MM.1S (cell line): ENCODE data around the gene POLA2.

Experiments
- DNase-seq: peaks from one replicate; pipeline ENCODE4 v3.0.0-alpha.2; 2015
- H2AFZ ChIP-seq: fragments of 300-600 bp; sonication (generic); 2 replicates; pipeline ENCODE4 v1.6.0; 2016; ENCODE audit warnings: antibody characterized with exemption, low read length
- H3F3A ChIP-seq: fragments of 300-600 bp; sonication (generic); 2 replicates; pipeline ENCODE4 v1.6.1; 2016; ENCODE audit warnings: mild to moderate bottlenecking, antibody characterized with exemption, low read length, moderate library complexity, mixed read lengths; ENCODE audit not compliant: insufficient read depth
- H3K27ac ChIP-seq: fragments of 300-600 bp; sonication (generic); 2 replicates; pipeline ENCODE4 v1.5.1; 2016; ENCODE audit warnings: mild to moderate bottlenecking, low read length
- H3K27me3 ChIP-seq: fragments of 300-600 bp; sonication (generic); replicated peaks from 2 replicates; pipeline ENCODE4 v1.6.0; 2016; ENCODE audit warnings: low read length; ENCODE audit not compliant: insufficient read depth
- H3K36me3 ChIP-seq: fragments of 300-600 bp; sonication (generic); replicated peaks from 2 replicates; pipeline ENCODE4 v1.6.1; 2016; ENCODE audit warnings: mild to moderate bottlenecking, low read length, mixed read lengths; ENCODE audit not compliant: insufficient read depth
- H3K4me1 ChIP-seq: fragments of 300-600 bp; sonication (generic); 2 replicates; pipeline ENCODE4 v1.6.1; 2016; ENCODE audit warnings: low read length, mixed read lengths
- H3K4me2 ChIP-seq: fragments of 300-600 bp; sonication (generic); 2 replicates; pipeline ENCODE4 v1.6.0; 2016; ENCODE audit warnings: low read depth, low read length
- H3K4me3 ChIP-seq: fragments of 300-600 bp; sonication (generic); 2 replicates; pipeline ENCODE4 v1.5.1; 2016; ENCODE audit warnings: low read length, mixed read lengths
- H3K79me2 ChIP-seq: fragments of 300-600 bp; sonication (generic); 2 replicates; pipeline ENCODE4 v1.6.1; 2016; ENCODE audit warnings: mixed run types, low read length, mixed read lengths
- H3K9ac ChIP-seq: fragments of 300-600 bp; sonication (generic); 2 replicates; pipeline ENCODE4 v1.6.1; 2016; ENCODE audit warnings: low read length, mixed read lengths
- H3K9me2 ChIP-seq: fragments of 300-600 bp; sonication (generic); replicated peaks from 2 replicates; pipeline ENCODE4 v1.6.1; 2016; ENCODE audit warnings: mild to moderate bottlenecking, low read length, mixed read lengths; ENCODE audit not compliant: insufficient read depth
- H3K9me3 ChIP-seq: fragments of 300-600 bp; sonication (generic); replicated peaks from 2 replicates; pipeline ENCODE4 v1.6.1; 2016; ENCODE audit warnings: mild to moderate bottlenecking, low read length, mixed read lengths; ENCODE audit not compliant: insufficient read depth
- H4K20me1 ChIP-seq: fragments of 300-600 bp; sonication (generic); 2 replicates; pipeline ENCODE4 v1.6.1; 2016; ENCODE audit warnings: mild to moderate bottlenecking, low read length, moderate library complexity, mixed read lengths; ENCODE audit not compliant: insufficient read depth
- CTCF ChIP-seq: fragments of 300-600 bp; sonication (generic); IDR thresholded peaks from 2 replicates; pipeline ENCODE4 v1.5.1; 2016; ENCODE audit warnings: antibody characterized with exemption, low read length, mixed read lengths
- EZH2 ChIP-seq: fragments of 300-600 bp; sonication (generic); optimal IDR thresholded peaks from 2 replicates; pipeline ENCODE3; 2017; ENCODE audit warnings: low read depth, mild to moderate bottlenecking, antibody characterized with exemption, low read length, mixed read lengths
- EZH2phosphoT487 ChIP-seq: fragments of 300-600 bp; sonication (generic); IDR thresholded peaks from 2 replicates; pipeline ENCODE4 v1.6.1; 2018; ENCODE audit warnings: antibody characterized with exemption, low read length

The POLA2 gene

GRCh38 chr11:65338676-65339075, 76.9 kb downstream of the POLA2 start:
- Histone ChIP-seq H3F3A (no peaks in the 10 kb centered on the region), H3K4me2 (no peak overlapping the region), H3K9ac (no peak overlapping the region), H3K9me3 (no peaks in the 10 kb centered on the region), H2AFZ (no peak overlapping the region), H3K9me2 (no peaks in the 10 kb centered on the region), H3K4me1 (peaks cover 12% of the 10 kb centered on the region), H3K27ac (no peak overlapping the region), H3K79me2 (peaks cover 65% of the 10 kb centered on the region), H3K36me3 (peaks cover 6% of the 10 kb centered on the region; the same call in 1 of the 2 replicates), H3K27me3 (no peaks in the 10 kb centered on the region), H3K4me3 (no peak overlapping the region), H4K20me1 (no peaks in the 10 kb centered on the region; the same call in 1 of the 2 replicates)
- no peak for DNase-seq
- no peak for TF ChIP-seq CTCF
- no peak for TF ChIP-seq EZH2
- no peak for TF ChIP-seq EZH2phosphoT487

GRCh38 chr11:65340226-65340625, 78.5 kb downstream of the POLA2 start:
- Histone ChIP-seq H3K9me3 (no peaks in the 10 kb centered on the region), H3K27ac (no peak overlapping the region), H3K4me2 (no peak overlapping the region), H3K36me3 (peaks cover 8% of the 10 kb centered on the region), H3K27me3 (no peaks in the 10 kb centered on the region), H3K79me2 (peaks cover 50% of the 10 kb centered on the region), H3K4me3 (no peak overlapping the region), H4K20me1 (no peaks in the 10 kb centered on the region; the same call in 1 of the 2 replicates), H3K9ac (no peak overlapping the region), H3K9me2 (no peaks in the 10 kb centered on the region), H3F3A (no peaks in the 10 kb centered on the region), H2AFZ (no peak overlapping the region), H3K4me1 (peaks cover 4% of the 10 kb centered on the region; the same call in 1 of the 2 replicates)
- TF ChIP-seq EZH2phosphoT487 (no peak), EZH2 (no peak), CTCF (no peak)
- DNase-seq = no peak

GRCh38 chr11:65341856-65342255, 80.1 kb downstream of the POLA2 start:
- H3K9ac ChIP-seq = no peak overlapping the region
- H3K79me2 ChIP-seq = peaks cover 35% of the 10 kb centered on the region
- no peaks in the 10 kb centered on the region for H3K27me3 ChIP-seq
- H3K4me2 ChIP-seq = no peak overlapping the region
- H3K9me3 ChIP-seq = no peaks in the 10 kb centered on the region
- no peaks in the 10 kb centered on the region for H3K9me2 ChIP-seq
- peaks cover 13% of the 10 kb centered on the region for H3K36me3 ChIP-seq
- H3F3A ChIP-seq = no peaks in the 10 kb centered on the region
- no peak overlapping the region for H2AFZ ChIP-seq
- TF ChIP-seq EZH2phosphoT487 (no peak), CTCF (no peak), EZH2 (no peak)
- H3K27ac ChIP-seq = no peak overlapping the region
- H4K20me1 ChIP-seq = no peaks in the 10 kb centered on the region
- no peak for DNase-seq
- H3K4me3 ChIP-seq = no peak overlapping the region
- H3K4me1 ChIP-seq = no peaks in the 10 kb centered on the region
